Panc1 (cell line): Measurements from ENCODE around the gene ZNF521. TPM values are rescaled to one million over a fixed set of nuclear protein-coding genes. Genes with fewer than 3 reads are reported as not detected.

Experiments used
- ATAC-seq: fragments of 200-7000 bp; cut with Tn5 transposase; 2 replicates; pipeline ENCODE4 v1.9.1; 2020; ENCODE audit warnings: mild to moderate bottlenecking, moderate library complexity
- BruUV-seq: library from RNA; stranded (reverse); fragments of 400-500 nt; replicated peaks from 2 replicates; lab custom pipeline; 2021; lab: Mats Ljungman, UMichigan
- CTCF ChIA-PET: fragments of 300-600 bp; sonication (Branson Sonifier 250); formaldehyde crosslinking; loops from one replicate; lab custom pipeline; 2022; ENCODE audit warnings: antibody characterized with exemption; lab: Charles Lee
- POLR2A ChIA-PET: fragments of 300-600 bp; sonication (Branson Sonifier 250); formaldehyde crosslinking; loops from one replicate; lab custom pipeline; 2022; ENCODE audit warnings: antibody characterized with exemption; lab: Charles Lee
- DNase-seq: peaks from one replicate; pipeline ENCODE4 v3.0.0-alpha.2; 2010; ENCODE audit warnings: low read depth, low spot score
- H3K27ac ChIP-seq: 2 replicates; pipeline ENCODE4 v1.5.1; 2011; ENCODE audit warnings: mild to moderate bottlenecking, low read length, inconsistent platforms
- H3K27me3 ChIP-seq: fragments of 200-500 bp; sonication (Bioruptor generic); 2 replicates; pipeline ENCODE4 v1.6.0; 2014; ENCODE audit warnings: low read length, inconsistent platforms; ENCODE audit not compliant: control insufficient read depth, insufficient read depth
- H3K36me3 ChIP-seq: fragments of 200-500 bp; sonication (Bioruptor generic); 2 replicates; pipeline ENCODE4 v1.5.1; 2014; ENCODE audit warnings: inconsistent platforms, mild to moderate bottlenecking, low read length, moderate library complexity; ENCODE audit not compliant: control insufficient read depth, insufficient read depth
- H3K4me1 ChIP-seq: 2 replicates; pipeline ENCODE4 v1.5.1; 2011; ENCODE audit warnings: inconsistent platforms, mild to moderate bottlenecking, low read length, moderate library complexity; ENCODE audit not compliant: control insufficient read depth, insufficient read depth
- H3K4me3 ChIP-seq, 2 experiments: 2 replicates each; pipeline ENCODE4 v1.5.1; 2011 to 2012; ENCODE audit warnings: low read depth in 2 of 2, low read length in 2 of 2, mild to moderate bottlenecking in 2 of 2, inconsistent platforms in 1 of 2, moderate library complexity in 1 of 2
- H3K9me3 ChIP-seq: fragments of 200-500 bp; sonication (Bioruptor generic); 2 replicates; pipeline ENCODE4 v1.5.1; 2014; ENCODE audit warnings: low read depth, mild to moderate bottlenecking, inconsistent platforms, low read length, moderate library complexity; ENCODE audit not compliant: control insufficient read depth, insufficient read depth
- POLR2AphosphoS5 ChIP-seq: IDR thresholded peaks from 2 replicates; pipeline ENCODE4 v1.6.1; 2012; ENCODE audit warnings: mild to moderate bottlenecking, low read depth, low read length, moderate library complexity
- SIN3A ChIP-seq: IDR thresholded peaks from 2 replicates; pipeline ENCODE4 v1.6.1; 2012; ENCODE audit warnings: low read depth, mild to moderate bottlenecking, low read length, moderate library complexity, borderline replicate concordance; ENCODE audit not compliant: insufficient read depth
- TCF7L2 ChIP-seq: IDR thresholded peaks from 2 replicates; pipeline ENCODE4 v1.6.1; 2011; ENCODE audit warnings: mild to moderate bottlenecking, low read depth, low read length, inconsistent platforms
- in situ Hi-C: cut with HindIII; loops from 2 replicates; pipeline ENCODE4 v1.10.0; 2016; ENCODE audit warnings: low sequenced_read_pairs, low pct_unique_long_range_greater_than_20kb
- intact Hi-C: fragments of 100-400 bp; cut with micrococcal nuclease; formaldehyde crosslinking; loops from one replicate; pipeline ENCODE4 v1.10.0; 2022; ENCODE audit not compliant: unreplicated experiment
- total RNA-seq: library from RNA; stranded (reverse); gene quantifications from one replicate; pipeline ENCODE4 v1.2.1, GENCODE V29; 2021; ENCODE audit not compliant: unreplicated experiment
- TF ChIP-seq, protein P1 (sequence below): fragments of 450-650 bp; IDR thresholded peaks from 2 replicates; pipeline ENCODE4 v1.5.1; 2017; ENCODE audit warnings: mild to moderate bottlenecking
- TF ChIP-seq, protein P2 (sequence below), 2 experiments: IDR thresholded peaks; 2 replicates each; pipeline ENCODE4 v1.6.1; 2011 to 2012; ENCODE audit warnings: low read depth in 2 of 2, control low read depth in 1 of 2, low read length in 1 of 2, mild to moderate bottlenecking in 1 of 2, moderate library complexity in 1 of 2; ENCODE audit not compliant: insufficient read depth in 1 of 2

ZNF521 gene
- total RNA-seq, 1 experiment from 2014 or later, result 0.15 TPM

DNA sequence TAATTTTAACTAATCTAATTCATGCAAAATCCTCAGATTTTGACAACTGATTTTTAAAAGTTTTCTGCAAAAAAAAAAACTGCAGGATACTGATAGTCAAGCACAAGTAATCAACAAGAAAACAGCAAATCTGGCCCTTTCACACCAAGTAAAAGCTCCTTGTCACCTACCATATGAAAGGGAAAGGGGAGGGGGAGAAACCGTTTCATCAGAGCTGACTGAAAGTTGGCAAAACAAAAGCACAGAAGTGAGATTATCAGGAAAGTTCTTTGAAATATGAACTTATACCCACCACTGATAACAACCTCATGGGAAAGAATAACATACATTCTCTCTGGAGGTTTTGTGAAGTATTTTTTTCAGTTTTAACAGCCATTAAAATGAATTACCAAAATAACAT lies 38.7 kb downstream of the ZNF521 start:
- Histone ChIP-seq H3K4me3 (no peak overlapping the region), H3K4me1 (no peaks in the 10 kb centered on the region), H3K27ac (no peak overlapping the region), H3K27me3 (no peaks in the 10 kb centered on the region), H3K36me3 (no peaks in the 10 kb centered on the region), H3K9me3 (no peaks in the 10 kb centered on the region)
- TF ChIP-seq SIN3A, result no peak
- TF ChIP-seq TCF7L2, result no peak
- TF ChIP-seq, protein P1, sequence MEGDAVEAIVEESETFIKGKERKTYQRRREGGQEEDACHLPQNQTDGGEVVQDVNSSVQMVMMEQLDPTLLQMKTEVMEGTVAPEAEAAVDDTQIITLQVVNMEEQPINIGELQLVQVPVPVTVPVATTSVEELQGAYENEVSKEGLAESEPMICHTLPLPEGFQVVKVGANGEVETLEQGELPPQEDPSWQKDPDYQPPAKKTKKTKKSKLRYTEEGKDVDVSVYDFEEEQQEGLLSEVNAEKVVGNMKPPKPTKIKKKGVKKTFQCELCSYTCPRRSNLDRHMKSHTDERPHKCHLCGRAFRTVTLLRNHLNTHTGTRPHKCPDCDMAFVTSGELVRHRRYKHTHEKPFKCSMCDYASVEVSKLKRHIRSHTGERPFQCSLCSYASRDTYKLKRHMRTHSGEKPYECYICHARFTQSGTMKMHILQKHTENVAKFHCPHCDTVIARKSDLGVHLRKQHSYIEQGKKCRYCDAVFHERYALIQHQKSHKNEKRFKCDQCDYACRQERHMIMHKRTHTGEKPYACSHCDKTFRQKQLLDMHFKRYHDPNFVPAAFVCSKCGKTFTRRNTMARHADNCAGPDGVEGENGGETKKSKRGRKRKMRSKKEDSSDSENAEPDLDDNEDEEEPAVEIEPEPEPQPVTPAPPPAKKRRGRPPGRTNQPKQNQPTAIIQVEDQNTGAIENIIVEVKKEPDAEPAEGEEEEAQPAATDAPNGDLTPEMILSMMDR, result no peak
- TF ChIP-seq, protein P2, sequence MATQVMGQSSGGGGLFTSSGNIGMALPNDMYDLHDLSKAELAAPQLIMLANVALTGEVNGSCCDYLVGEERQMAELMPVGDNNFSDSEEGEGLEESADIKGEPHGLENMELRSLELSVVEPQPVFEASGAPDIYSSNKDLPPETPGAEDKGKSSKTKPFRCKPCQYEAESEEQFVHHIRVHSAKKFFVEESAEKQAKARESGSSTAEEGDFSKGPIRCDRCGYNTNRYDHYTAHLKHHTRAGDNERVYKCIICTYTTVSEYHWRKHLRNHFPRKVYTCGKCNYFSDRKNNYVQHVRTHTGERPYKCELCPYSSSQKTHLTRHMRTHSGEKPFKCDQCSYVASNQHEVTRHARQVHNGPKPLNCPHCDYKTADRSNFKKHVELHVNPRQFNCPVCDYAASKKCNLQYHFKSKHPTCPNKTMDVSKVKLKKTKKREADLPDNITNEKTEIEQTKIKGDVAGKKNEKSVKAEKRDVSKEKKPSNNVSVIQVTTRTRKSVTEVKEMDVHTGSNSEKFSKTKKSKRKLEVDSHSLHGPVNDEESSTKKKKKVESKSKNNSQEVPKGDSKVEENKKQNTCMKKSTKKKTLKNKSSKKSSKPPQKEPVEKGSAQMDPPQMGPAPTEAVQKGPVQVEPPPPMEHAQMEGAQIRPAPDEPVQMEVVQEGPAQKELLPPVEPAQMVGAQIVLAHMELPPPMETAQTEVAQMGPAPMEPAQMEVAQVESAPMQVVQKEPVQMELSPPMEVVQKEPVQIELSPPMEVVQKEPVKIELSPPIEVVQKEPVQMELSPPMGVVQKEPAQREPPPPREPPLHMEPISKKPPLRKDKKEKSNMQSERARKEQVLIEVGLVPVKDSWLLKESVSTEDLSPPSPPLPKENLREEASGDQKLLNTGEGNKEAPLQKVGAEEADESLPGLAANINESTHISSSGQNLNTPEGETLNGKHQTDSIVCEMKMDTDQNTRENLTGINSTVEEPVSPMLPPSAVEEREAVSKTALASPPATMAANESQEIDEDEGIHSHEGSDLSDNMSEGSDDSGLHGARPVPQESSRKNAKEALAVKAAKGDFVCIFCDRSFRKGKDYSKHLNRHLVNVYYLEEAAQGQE (IDR thresholded peaks at IDR 0.05; ENCODE audit: insufficient read depth in 1 of 2, low read depth in 2 of 2, low read length in 1 of 2), result no peak
- TF ChIP-seq POLR2AphosphoS5, result no peak
- CTCF ChIA-PET, result no interaction called here
- POLR2A ChIA-PET, result no interaction called here
- no TSS peak for BruUV-seq
- intact Hi-C loops (no loop called here), in situ Hi-C loops (no loop called here)
- ATAC-seq, result no peak
- DNase-seq, result no peak

DNA sequence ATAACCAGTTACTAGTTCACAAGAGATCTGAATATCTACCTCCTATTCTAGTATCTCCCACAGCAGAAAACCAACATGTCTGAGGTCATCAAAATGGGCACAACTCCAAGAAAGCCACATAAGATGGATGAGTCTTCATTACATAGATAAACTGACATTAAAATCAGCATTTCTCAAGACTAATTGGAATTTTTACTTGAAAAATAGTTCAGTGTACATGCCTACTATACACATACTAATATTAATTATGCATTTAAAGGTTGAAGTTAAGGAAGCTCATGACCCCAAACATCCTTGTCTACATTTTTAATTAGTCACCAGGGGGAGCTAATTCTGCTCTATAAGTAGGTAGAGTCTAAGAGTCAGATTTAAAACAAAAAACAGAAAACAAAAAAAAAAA lies 41.9 kb downstream of the ZNF521 start:
- Histone ChIP-seq H3K4me1 (no peaks in the 10 kb centered on the region), H3K27me3 (no peaks in the 10 kb centered on the region), H3K4me3 (no peak overlapping the region), H3K27ac (no peak overlapping the region), H3K36me3 (no peaks in the 10 kb centered on the region), H3K9me3 (no peaks in the 10 kb centered on the region)
- ChIA-PET POLR2A (no interaction called here), CTCF (interaction anchor here (0.7 kb wide), 1 partner anchor 693 kb away, joined by 3 read pairs; no protein-coding TSS in a partner anchor)
- no peak for DNase-seq
- in situ Hi-C loops (no loop called here), intact Hi-C loops (no loop called here)
- no TSS peak for BruUV-seq
- TF ChIP-seq POLR2AphosphoS5 (no peak), SIN3A (no peak), TCF7L2 (no peak)
- TF ChIP-seq, protein P1, result no peak
- TF ChIP-seq, protein P2 (IDR thresholded peaks at IDR 0.05; ENCODE audit: insufficient read depth in 1 of 2, low read depth in 2 of 2, low read length in 1 of 2), result no peak
- ATAC-seq, result no peak
